K562 (cell line): Measurements from ENCODE around the gene ERCC1. TPM values are rescaled to one million over a fixed set of nuclear protein-coding genes. Genes with fewer than 3 reads are reported as not detected.

Source experiments
- ATF1 ChIP-seq, 2 experiments: fragments of 450-650 bp in 1 of 2; IDR thresholded peaks; 2 replicates each; pipeline ENCODE4 v1.6.1; 2016; ENCODE audit warnings: missing compliant biosample characterization in 1 of 2, missing genetic modification characterization in 1 of 2
- BCL6 ChIP-seq: fragments of 250-450 bp; sonication (Bioruptor Pico); IDR thresholded peaks from 2 replicates; pipeline ENCODE4 v1.4.0; 2020
- CBFA2T3 ChIP-seq: fragments of 450-650 bp; IDR thresholded peaks from 2 replicates; pipeline ENCODE4 v1.6.1; 2017
- CREB1 ChIP-seq, 2 experiments: sonication (generic) in 1 of 2; formaldehyde crosslinking in 1 of 2; IDR thresholded peaks; 2 replicates each; pipeline versions ENCODE4 v1.6.1 to v1.8.0; 2012 to 2022; ENCODE audit warnings: inconsistent platforms in 1 of 2, mild to moderate bottlenecking in 1 of 2, missing genetic modification reagents in 1 of 2, moderate library complexity in 1 of 2
- EP400 ChIP-seq: fragments of 450-650 bp; IDR thresholded peaks from 2 replicates; pipeline ENCODE4 v1.6.1; 2017; ENCODE audit warnings: antibody characterized with exemption, mild to moderate bottlenecking, moderate library complexity
- KDM1A ChIP-seq, 2 experiments: fragments of 450-650 bp; IDR thresholded peaks; 2 replicates each; pipeline ENCODE4 v1.6.1; 2016; ENCODE audit warnings: mild to moderate bottlenecking in 2 of 2
- MCM3 ChIP-seq: fragments of 450-650 bp; IDR thresholded peaks from 2 replicates; pipeline ENCODE4 v1.6.1; 2016
- MED1 ChIP-seq: sonication (generic); formaldehyde crosslinking; IDR thresholded peaks from 2 replicates; pipeline ENCODE4 v1.8.1; 2023; ENCODE audit warnings: missing genetic modification reagents, borderline replicate concordance
- NCOR1 ChIP-seq: fragments of 450-650 bp; IDR thresholded peaks from 2 replicates; pipeline ENCODE4 v1.6.1; 2016; ENCODE audit warnings: mild to moderate bottlenecking, moderate library complexity
- NFE2L1 ChIP-seq: fragments of 450-650 bp; IDR thresholded peaks from 2 replicates; pipeline ENCODE4 v1.6.1; 2016; ENCODE audit warnings: missing genetic modification characterization, low read depth, mild to moderate bottlenecking, missing compliant biosample characterization, moderate library complexity, borderline replicate concordance
- SMAD4 ChIP-seq: fragments of 250-450 bp; sonication (Bioruptor Pico); conservative IDR thresholded peaks from 2 replicates; pipeline ENCODE4 v1.8.0; 2021; ENCODE audit warnings: inconsistent platforms, mild to moderate bottlenecking, moderate library complexity
- SREBF1 ChIP-seq: fragments of 150-350 bp; IDR thresholded peaks from 2 replicates; pipeline ENCODE4 v1.6.1; 2014; ENCODE audit warnings: antibody characterized with exemption, low read depth, low read length, borderline replicate concordance
- SRSF3 ChIP-seq: fragments of 200-400 bp; formaldehyde crosslinking; IDR thresholded peaks from 2 replicates; pipeline ENCODE4 v1.6.1; 2016; ENCODE audit warnings: mild to moderate bottlenecking, low read length, moderate library complexity; ENCODE audit not compliant: insufficient read depth
- TOE1 ChIP-seq, 2 experiments: fragments of 450-650 bp in 1 of 2; sonication (generic) in 1 of 2; formaldehyde crosslinking in 1 of 2; IDR thresholded peaks; 2 replicates each; pipeline versions ENCODE4 v1.7.1 to v1.8.0; 2016 to 2022; ENCODE audit warnings: borderline replicate concordance in 2 of 2, mild to moderate bottlenecking in 2 of 2, antibody characterized with exemption in 1 of 2, inconsistent platforms in 1 of 2, low read depth in 1 of 2, missing genetic modification reagents in 1 of 2, moderate library complexity in 1 of 2
- ZBTB8A ChIP-seq: fragments of 450-650 bp; IDR thresholded peaks from 2 replicates; pipeline ENCODE4 v1.6.1; 2018; ENCODE audit warnings: mild to moderate bottlenecking, moderate library complexity; ENCODE audit not compliant: partially characterized antibody
- ZNF12 ChIP-seq: sonication (generic); formaldehyde crosslinking; IDR thresholded peaks from 2 replicates; pipeline ENCODE4 v1.4.0; 2020; ENCODE audit warnings: mild to moderate bottlenecking, missing genetic modification reagents
- ZNF583 ChIP-seq: fragments of 250-450 bp; sonication (Bioruptor Pico); IDR thresholded peaks from 2 replicates; pipeline ENCODE4 v1.4.0; 2020
- polyA plus RNA-seq, 8 experiments: library from polyadenylated mRNA; depleted of rRNA in 4 of 8; stranded (reverse) in 5 of 8; unstranded in 3 of 8; fragments of >200 nt; fragmentation: Nextera tagmentation in 2 of 8; fragmentation: Illumina TruSeq in 1 of 8; extraction: Ambion mirVana in 2 of 8; extraction: Trizol in 1 of 8; gene quantifications; 2 replicates each; pipeline versions ENCODE4 v1.2.1 to v1.2.3, GENCODE V29; 2011 to 2014; ENCODE audit warnings: inconsistent platforms in 1 of 8, missing spikeins in 1 of 8
- total RNA-seq, 7 experiments: library from RNA; depleted of rRNA in 6 of 7; stranded (reverse); fragments of >200 nt in 6 of 7; fragmentation: Illumina TruSeq in 2 of 7; extraction: Trizol in 2 of 7; gene quantifications; 2 replicates each; pipeline versions ENCODE4 v1.2.1 to v1.2.3, GENCODE V29; 2011 to 2021; ENCODE audit warnings: low replicate concordance in 1 of 7
- TF ChIP-seq, protein P1 (sequence below): fragments of 450-650 bp; IDR thresholded peaks from 2 replicates; pipeline ENCODE4 v1.7.0; 2016; ENCODE audit warnings: borderline replicate concordance
- TF ChIP-seq, protein P2 (sequence below): IDR thresholded peaks from 2 replicates; pipeline ENCODE4 v1.6.1; 2011; ENCODE audit warnings: borderline replicate concordance, low read depth, mild to moderate bottlenecking, moderate library complexity, low read length; ENCODE audit not compliant: insufficient read depth, poor library complexity, severe bottlenecking
- TF ChIP-seq, protein P3 (sequence below): sonication (generic); formaldehyde crosslinking; IDR thresholded peaks from 2 replicates; pipeline ENCODE4 v1.8.0; 2022; ENCODE audit warnings: missing genetic modification reagents, mild to moderate bottlenecking, moderate library complexity, borderline replicate concordance
- TF ChIP-seq, protein P4 (sequence below), 2 experiments: fragments of 200-800 bp in 1 of 2; sonication (Bioruptor generic) in 1 of 2; sonication (generic) in 1 of 2; formaldehyde crosslinking in 1 of 2; IDR thresholded peaks in 1 of 2; conservative IDR thresholded peaks in 1 of 2; 2 replicates each; pipeline versions ENCODE4 v1.5.0 to v1.6.1; 2016 to 2020; ENCODE audit warnings: missing compliant biosample characterization in 1 of 2, missing genetic modification characterization in 1 of 2, missing genetic modification reagents in 1 of 2

ERCC1 gene
- total and polyA plus RNA-seq, 9 of the 15 experiments (the other 6 are each of a cell fraction or from before 2014, with no cell fraction given) = 9.3 to 92.6 (median 60.0) TPM

DNA sequence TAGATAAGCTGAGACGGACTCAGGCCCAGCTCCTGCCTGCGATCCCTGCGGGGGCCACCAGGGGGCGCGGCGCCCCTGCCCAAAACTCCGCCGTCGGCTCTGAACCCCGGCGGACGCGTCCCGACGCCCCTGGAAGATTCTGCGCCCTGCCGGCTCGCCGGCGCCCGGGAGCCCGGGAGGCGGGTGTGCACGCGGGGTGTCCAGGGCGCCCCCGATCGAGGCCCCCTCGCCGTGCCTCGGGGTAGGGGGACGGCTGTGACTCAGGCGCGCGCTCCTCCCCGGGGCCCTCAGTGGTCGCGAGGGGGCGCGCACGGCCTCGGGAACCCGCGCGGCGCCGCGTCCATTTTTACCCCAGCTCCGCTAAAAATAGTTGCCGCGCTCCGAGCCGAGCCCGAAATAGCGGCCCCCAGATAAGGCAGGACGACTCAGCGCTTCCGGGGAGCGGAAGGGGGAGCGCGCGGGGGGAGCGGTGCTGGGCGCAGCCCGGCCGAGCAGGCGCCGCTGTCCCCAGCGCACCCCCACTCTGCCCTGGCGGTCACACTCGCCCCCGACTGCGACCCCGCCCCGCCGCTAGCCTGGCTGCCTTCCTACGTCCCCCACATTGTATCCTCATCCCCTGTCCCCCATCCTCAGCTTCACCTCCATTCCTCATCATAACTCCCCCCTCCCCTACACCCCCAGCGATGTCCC is 16.0 kb upstream of the ERCC1 start (continued):
- peak; percentile 93 for TF ChIP-seq NCOR1
- TF ChIP-seq, protein P1, sequence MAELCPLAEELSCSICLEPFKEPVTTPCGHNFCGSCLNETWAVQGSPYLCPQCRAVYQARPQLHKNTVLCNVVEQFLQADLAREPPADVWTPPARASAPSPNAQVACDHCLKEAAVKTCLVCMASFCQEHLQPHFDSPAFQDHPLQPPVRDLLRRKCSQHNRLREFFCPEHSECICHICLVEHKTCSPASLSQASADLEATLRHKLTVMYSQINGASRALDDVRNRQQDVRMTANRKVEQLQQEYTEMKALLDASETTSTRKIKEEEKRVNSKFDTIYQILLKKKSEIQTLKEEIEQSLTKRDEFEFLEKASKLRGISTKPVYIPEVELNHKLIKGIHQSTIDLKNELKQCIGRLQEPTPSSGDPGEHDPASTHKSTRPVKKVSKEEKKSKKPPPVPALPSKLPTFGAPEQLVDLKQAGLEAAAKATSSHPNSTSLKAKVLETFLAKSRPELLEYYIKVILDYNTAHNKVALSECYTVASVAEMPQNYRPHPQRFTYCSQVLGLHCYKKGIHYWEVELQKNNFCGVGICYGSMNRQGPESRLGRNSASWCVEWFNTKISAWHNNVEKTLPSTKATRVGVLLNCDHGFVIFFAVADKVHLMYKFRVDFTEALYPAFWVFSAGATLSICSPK = no peak
- TF ChIP-seq ATF1 (CRISPR knock-in tag; IDR thresholded peaks at IDR 0.05) = no peak
- peak; percentile 86 for TF ChIP-seq ATF1 (tag; IDR thresholded peaks at IDR 0.05)
- no peak for TF ChIP-seq NFE2L1 (tag)
- no peak for TF ChIP-seq KDM1A (IDR thresholded peaks at IDR 0.05)
- no peak for TF ChIP-seq SRSF3
- TF ChIP-seq, protein P2, sequence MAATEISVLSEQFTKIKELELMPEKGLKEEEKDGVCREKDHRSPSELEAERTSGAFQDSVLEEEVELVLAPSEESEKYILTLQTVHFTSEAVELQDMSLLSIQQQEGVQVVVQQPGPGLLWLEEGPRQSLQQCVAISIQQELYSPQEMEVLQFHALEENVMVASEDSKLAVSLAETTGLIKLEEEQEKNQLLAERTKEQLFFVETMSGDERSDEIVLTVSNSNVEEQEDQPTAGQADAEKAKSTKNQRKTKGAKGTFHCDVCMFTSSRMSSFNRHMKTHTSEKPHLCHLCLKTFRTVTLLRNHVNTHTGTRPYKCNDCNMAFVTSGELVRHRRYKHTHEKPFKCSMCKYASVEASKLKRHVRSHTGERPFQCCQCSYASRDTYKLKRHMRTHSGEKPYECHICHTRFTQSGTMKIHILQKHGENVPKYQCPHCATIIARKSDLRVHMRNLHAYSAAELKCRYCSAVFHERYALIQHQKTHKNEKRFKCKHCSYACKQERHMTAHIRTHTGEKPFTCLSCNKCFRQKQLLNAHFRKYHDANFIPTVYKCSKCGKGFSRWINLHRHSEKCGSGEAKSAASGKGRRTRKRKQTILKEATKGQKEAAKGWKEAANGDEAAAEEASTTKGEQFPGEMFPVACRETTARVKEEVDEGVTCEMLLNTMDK = peak; percentile 80
- no peak for TF ChIP-seq ZBTB8A
- peak; percentile 50 for TF ChIP-seq CBFA2T3
- no peak for TF ChIP-seq SREBF1
- no peak; the same call in 1 of the 2 replicates for TF ChIP-seq ZNF12
- TF ChIP-seq SMAD4 = peak; percentile 99
- TF ChIP-seq, protein P3, sequence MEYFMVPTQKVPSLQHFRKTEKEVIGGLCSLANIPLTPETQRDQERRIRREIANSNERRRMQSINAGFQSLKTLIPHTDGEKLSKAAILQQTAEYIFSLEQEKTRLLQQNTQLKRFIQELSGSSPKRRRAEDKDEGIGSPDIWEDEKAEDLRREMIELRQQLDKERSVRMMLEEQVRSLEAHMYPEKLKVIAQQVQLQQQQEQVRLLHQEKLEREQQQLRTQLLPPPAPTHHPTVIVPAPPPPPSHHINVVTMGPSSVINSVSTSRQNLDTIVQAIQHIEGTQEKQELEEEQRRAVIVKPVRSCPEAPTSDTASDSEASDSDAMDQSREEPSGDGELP = peak; percentile 67; the same call in 1 of the 2 replicates
- TF ChIP-seq MCM3 = no peak
- TF ChIP-seq ZNF583 (CRISPR knock-in tag) = peak; percentile 86; the same call in 1 of the 2 replicates
- no peak for TF ChIP-seq MED1 (CRISPR knock-in tag)
- TF ChIP-seq, protein P4, sequence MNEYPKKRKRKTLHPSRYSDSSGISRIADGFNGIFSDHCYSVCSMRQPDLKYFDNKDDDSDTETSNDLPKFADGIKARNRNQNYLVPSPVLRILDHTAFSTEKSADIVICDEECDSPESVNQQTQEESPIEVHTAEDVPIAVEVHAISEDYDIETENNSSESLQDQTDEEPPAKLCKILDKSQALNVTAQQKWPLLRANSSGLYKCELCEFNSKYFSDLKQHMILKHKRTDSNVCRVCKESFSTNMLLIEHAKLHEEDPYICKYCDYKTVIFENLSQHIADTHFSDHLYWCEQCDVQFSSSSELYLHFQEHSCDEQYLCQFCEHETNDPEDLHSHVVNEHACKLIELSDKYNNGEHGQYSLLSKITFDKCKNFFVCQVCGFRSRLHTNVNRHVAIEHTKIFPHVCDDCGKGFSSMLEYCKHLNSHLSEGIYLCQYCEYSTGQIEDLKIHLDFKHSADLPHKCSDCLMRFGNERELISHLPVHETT (CRISPR knock-in tag; conservative IDR thresholded peaks at IDR 0.05 in 1 of 2, IDR thresholded peaks at IDR 0.05 in 1 of 2) = peak in 1 of 2 experiments; percentile 65; a peak in 1 of 4 replicates
- TF ChIP-seq BCL6 (CRISPR knock-in tag) = no peak
- TF ChIP-seq EP400 = peak; percentile 45; the same call in 1 of the 2 replicates
- peak; percentile 62; the same call in 1 of the 2 replicates for TF ChIP-seq CREB1 (IDR thresholded peaks at IDR 0.05)
- no peak for TF ChIP-seq CREB1 (CRISPR knock-in tag; IDR thresholded peaks at IDR 0.05)
- no peak; the same call in 1 of the 2 replicates for TF ChIP-seq TOE1 (IDR thresholded peaks at IDR 0.05; ENCODE audit: borderline replicate concordance)
- no peak for TF ChIP-seq TOE1 (CRISPR knock-in tag; IDR thresholded peaks at IDR 0.05; ENCODE audit: borderline replicate concordance, low read depth)
